Measurements from ENCODE around the gene ROM1. TPM values are rescaled to one million over a fixed set of nuclear protein-coding genes. Genes with fewer than 3 reads are reported as not detected.

ROM1 gene
- total RNA-seq, 3 donors from 2014 or later: 8.5 to 11.5 (median 11.0) TPM

GRCh38 chr11:62645671-62645945 is 32.6 kb downstream of the ROM1 start:
- peak overlapping the region; percentile 85 to 96 (median 96) for H3K4me3 ChIP-seq
- intact Hi-C loops (cut with DNase I; ENCODE audit: low total_unique reads): no loop called here
- TF ChIP-seq POLR2A (IDR thresholded peaks at IDR 0.05) (no peak), CTCF (IDR thresholded peaks at IDR 0.05) (no peak), POLR2AphosphoS5 (IDR thresholded peaks at IDR 0.05) (no peak)
- peaks cover 5 to 10% of the 10 kb centered on the region in 2 donors for H3K4me1 ChIP-seq
- DNase-seq (ENCODE audit: low spot score in 2 of 2): no peak
- peak overlapping the region; percentile 89 to 95 for H3K27ac ChIP-seq
- peaks cover 5% of the 10 kb centered on the region for H3K36me3 ChIP-seq
- no peaks in the 10 kb centered on the region for H3K9me3 ChIP-seq
- no peaks in the 10 kb centered on the region for H3K27me3 ChIP-seq

- peak; percentile 75 for TF ChIP-seq POLR2A (IDR thresholded peaks at IDR 0.05)
- TF ChIP-seq POLR2AphosphoS5 (IDR thresholded peaks at IDR 0.05): peak; percentile 78 to 92 (median 79)
- peak in 1 of 3 donors; percentile 22 for TF ChIP-seq CTCF (IDR thresholded peaks at IDR 0.05)
- intact Hi-C loops (cut with DNase I; ENCODE audit: low total_unique reads): no loop called here
- Histone ChIP-seq H3K27ac (peak within 1 kb of the TSS; percentile 89 to 95), H3K4me3 (peak within 1 kb of the TSS; percentile 85 to 96 (median 96)), H3K9me3 (no peaks in the 10 kb centered on the region), H3K36me3 (peaks cover 5% of the 10 kb centered on the region), H3K4me1 (peaks cover 5 to 10% of the 10 kb centered on the region in 2 donors), H3K27me3 (no peaks in the 10 kb centered on the region)
- peak; percentile 100 for DNase-seq (ENCODE audit: low spot score in 2 of 2)
These were observed 33.1 kb downstream of the ROM1 start, which contains the start of gene GANAB for GRCh38 chr11:62645946-62646824. GANAB (minus strand) TSS chr11:62646613; CDS start chr11:62646599, 14 bp downstream.

GRCh38 chr11:62646825-62647608 is 34.0 kb downstream of the ROM1 start:
- intact Hi-C loops (cut with DNase I; ENCODE audit: low total_unique reads): no loop called here
- no peaks in the 10 kb centered on the region for H3K27me3 ChIP-seq
- peak overlapping the region in 1 of 2 donors; percentile 95 for H3K27ac ChIP-seq
- H3K4me1 ChIP-seq: peaks cover 5 to 17% of the 10 kb centered on the region in 2 donors
- no peak for TF ChIP-seq CTCF (IDR thresholded peaks at IDR 0.05)
- no peak for TF ChIP-seq POLR2AphosphoS5 (IDR thresholded peaks at IDR 0.05)
- no peak for TF ChIP-seq POLR2A (IDR thresholded peaks at IDR 0.05)
- no peaks in the 10 kb centered on the region for H3K9me3 ChIP-seq
- H3K4me3 ChIP-seq: peak overlapping the region; percentile 11 to 96 (median 96)
- no peak for DNase-seq (ENCODE audit: low spot score in 2 of 2)
- peaks cover 5% of the 10 kb centered on the region for H3K36me3 ChIP-seq

GRCh38 chr11:62647609-62648005 is 34.5 kb downstream of the ROM1 start:
- Histone ChIP-seq H3K9me3 (no peaks in the 10 kb centered on the region), H3K4me1 (peaks cover 5 to 17% of the 10 kb centered on the region in 2 donors), H3K27me3 (no peaks in the 10 kb centered on the region), H3K36me3 (peaks cover 4% of the 10 kb centered on the region), H3K27ac (no peak overlapping the region), H3K4me3 (no peak overlapping the region)
- DNase-seq (ENCODE audit: low spot score in 2 of 2): no peak
- intact Hi-C loops (cut with DNase I; ENCODE audit: low total_unique reads): no loop called here
- no peak for TF ChIP-seq POLR2A (IDR thresholded peaks at IDR 0.05)
- TF ChIP-seq POLR2AphosphoS5 (IDR thresholded peaks at IDR 0.05): no peak
- TF ChIP-seq CTCF (IDR thresholded peaks at IDR 0.05): no peak

Data from breast epithelium (tissue), 4 donors.